ENCODE results near the gene TSPAN12.
"Not testable (repeated sequence)": the region's sequence is repeated elsewhere in the genome, so short reads cannot be mapped to it uniquely, and the experiment has no call there.

The TSPAN12 gene

GRCh38 chr7:120799813-120800475 is 58.0 kb downstream of the TSPAN12 start:
- DNase-seq, result no peak

- no peak for DNase-seq
Measured at GRCh38 chr7:120799147-120799546, 58.8 kb downstream of the TSPAN12 start.

- no peak for DNase-seq
Measured at GRCh38 chr7:120797026-120797645, 60.8 kb downstream of the TSPAN12 start.

GRCh38 chr7:120794106-120794729 is 63.7 kb downstream of the TSPAN12 start:
- DNase-seq, result peak; percentile 34

- DNase-seq, result no peak
Measured at GRCh38 chr7:120793213-120793936, 64.6 kb downstream of the TSPAN12 start.

GRCh38 chr7:120792861-120793130 is 65.1 kb downstream of the TSPAN12 start:
- no peak for DNase-seq

- DNase-seq, result peak; percentile 44
Measured at GRCh38 chr7:120792091-120792860, 65.7 kb downstream of the TSPAN12 start.

- no peak for DNase-seq
Measured at GRCh38 chr7:120785095-120785494, 72.8 kb downstream of the TSPAN12 start.

GRCh38 chr7:120783721-120784120 is 74.2 kb downstream of the TSPAN12 start:
- DNase-seq, result no peak

GRCh38 chr7:120783273-120783672 is 74.7 kb downstream of the TSPAN12 start:
- DNase-seq, result no peak

- DNase-seq, result not testable (repeated sequence)
Measured at GRCh38 chr7:120781924-120782323, 76.0 kb downstream of the TSPAN12 start.

- DNase-seq, result no peak
Measured at GRCh38 chr7:120780938-120781337, 77.0 kb downstream of the TSPAN12 start.

GRCh38 chr7:120780451-120780850 is 77.5 kb downstream of the TSPAN12 start:
- DNase-seq, result not testable (repeated sequence)

- DNase-seq, result not testable (repeated sequence)
Measured at GRCh38 chr7:120779078-120779477, 78.9 kb downstream of the TSPAN12 start.

- no peak for DNase-seq
Measured at GRCh38 chr7:120775755-120776154, 82.2 kb downstream of the TSPAN12 start.

- no peak for DNase-seq
Measured at GRCh38 chr7:120774481-120774880, 83.5 kb downstream of the TSPAN12 start.

- no peak for DNase-seq
Measured at GRCh38 chr7:120770206-120770605, 87.7 kb downstream of the TSPAN12 start.

- DNase-seq, result no peak
Measured at GRCh38 chr7:120760851-120761250, 97.1 kb downstream of the TSPAN12 start.

GRCh38 chr7:120760050-120760449 is 97.9 kb downstream of the TSPAN12 start:
- no peak for DNase-seq

- DNase-seq, result no peak
Measured at GRCh38 chr7:120743128-120743527, 114.8 kb downstream of the TSPAN12 start.

GRCh38 chr7:120742372-120742771 is 115.6 kb downstream of the TSPAN12 start:
- no peak for DNase-seq

GRCh38 chr7:120741371-120742042 is 116.4 kb downstream of the TSPAN12 start:
- no peak for DNase-seq

All from NCI-H1694 treated with DMSO at 0.1 percent for 48 hours (cell line).